Activated effector memory CD4-positive, alpha-beta T cell treated with Interleukin-2 at 50 U/mL for 16 hours (primary cell): ENCODE measurements around the gene CHST15.
"Not testable (repeated sequence)": the region's sequence is repeated elsewhere in the genome, so short reads cannot be mapped to it uniquely, and the experiment has no call there.

Experiments used
- DNase-seq: peaks from one replicate; pipeline ENCODE4 v3.0.0-alpha.2; 2020

The CHST15 gene

GRCh38 chr10:124041675-124042445 is 51.5 kb downstream of the CHST15 start:
- DNase-seq = no peak

- no peak for DNase-seq
Measured at GRCh38 chr10:124040451-124041188, 52.8 kb downstream of the CHST15 start.

DNA sequence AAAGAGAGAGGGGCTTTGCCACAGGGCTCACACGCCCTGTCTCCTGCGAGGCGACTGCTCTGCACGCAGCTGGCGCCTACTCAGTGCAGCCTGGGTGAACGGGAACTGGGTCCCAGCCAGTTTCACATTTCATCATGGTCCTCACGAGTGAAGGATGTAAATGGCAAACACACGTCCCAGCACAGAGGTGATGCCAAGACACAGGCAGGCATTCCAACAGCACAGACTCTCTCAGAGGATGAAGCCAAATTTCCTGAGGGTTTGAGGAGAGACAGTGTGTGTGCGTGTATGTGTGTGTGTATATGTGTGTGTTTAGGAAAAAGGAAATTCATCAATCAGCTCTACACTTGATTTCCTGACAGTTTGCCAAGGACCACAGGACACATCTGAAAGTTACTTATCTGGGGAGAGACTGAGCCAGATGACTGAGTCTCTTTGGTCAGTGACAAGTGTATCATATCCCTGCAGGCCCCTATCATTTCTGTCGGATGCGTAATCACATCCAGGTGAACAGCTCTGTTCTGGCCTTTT is 53.9 kb downstream of the CHST15 start:
- no peak for DNase-seq

- no peak for DNase-seq
Measured at GRCh38 chr10:124037784-124038183, 55.6 kb downstream of the CHST15 start.

DNA sequence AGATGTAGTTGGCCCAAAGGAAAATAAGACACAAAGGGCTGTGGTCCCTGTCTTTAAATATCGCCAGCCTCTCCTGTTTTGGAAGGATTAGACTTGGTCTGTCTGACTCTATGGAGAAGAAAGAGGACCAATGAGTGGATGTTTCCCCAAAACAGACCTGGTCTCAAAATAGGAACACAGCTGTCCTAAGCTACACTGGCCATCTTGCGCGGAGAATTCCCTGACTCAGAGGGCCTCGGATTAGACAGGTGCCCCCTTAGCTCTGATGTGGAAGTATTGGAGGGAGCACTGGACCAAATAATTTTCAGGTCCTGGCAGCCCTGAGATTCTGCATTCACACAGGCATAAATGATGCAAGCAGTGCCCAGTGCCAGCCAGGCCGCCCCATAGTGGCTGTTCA is 56.1 kb downstream of the CHST15 start:
- no peak for DNase-seq

DNA sequence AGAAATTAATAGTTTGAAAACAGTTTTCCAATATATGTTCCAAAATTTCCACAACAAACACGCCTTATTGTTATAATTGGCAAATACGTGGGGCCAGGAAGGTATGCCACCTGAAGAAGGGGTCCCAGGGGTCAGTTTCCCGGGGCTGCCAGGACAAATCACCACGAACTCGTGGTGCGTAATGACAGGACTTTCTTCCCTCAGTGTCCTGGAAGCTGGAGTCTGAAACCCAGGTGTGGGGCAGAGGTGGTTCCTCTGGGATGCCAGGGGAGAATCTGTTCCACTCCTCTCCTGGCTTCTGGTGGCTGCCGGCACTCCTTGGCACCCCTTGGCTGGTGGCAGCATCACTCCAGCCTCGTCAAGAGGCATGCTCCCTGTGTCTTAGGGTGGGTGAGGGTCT is 56.7 kb downstream of the CHST15 start:
- DNase-seq = no peak

DNA sequence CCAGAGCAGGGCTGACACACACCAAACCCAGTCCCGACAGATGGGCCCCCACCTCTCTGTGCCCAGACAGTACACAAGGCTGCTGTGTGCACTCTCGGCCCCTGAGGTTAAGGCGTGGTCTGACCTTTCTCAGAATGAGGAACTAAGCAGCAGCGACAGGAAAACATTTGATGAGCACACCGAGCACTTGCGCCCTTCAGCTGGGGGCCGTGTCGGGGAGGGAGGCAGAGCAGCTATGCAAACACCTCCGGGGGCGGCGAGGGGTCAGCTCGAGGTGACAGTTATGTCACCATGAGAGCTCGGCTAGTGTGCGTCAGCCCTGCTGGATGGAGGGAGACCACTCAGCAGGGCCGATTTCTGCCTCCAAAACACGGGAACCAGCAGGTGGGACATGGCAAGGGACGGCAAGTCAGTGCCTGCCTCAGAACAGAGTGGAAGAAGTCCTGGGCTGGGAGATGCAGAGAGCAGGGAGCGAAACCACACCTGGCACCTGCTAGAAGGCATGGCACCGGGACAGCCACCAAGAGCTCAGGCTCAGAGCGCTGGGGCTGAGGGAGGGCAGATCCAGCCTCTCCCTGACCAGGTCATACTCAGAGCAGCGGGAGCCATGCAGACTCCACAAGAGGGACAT is 57.4 kb downstream of the CHST15 start:
- DNase-seq = no peak

DNA sequence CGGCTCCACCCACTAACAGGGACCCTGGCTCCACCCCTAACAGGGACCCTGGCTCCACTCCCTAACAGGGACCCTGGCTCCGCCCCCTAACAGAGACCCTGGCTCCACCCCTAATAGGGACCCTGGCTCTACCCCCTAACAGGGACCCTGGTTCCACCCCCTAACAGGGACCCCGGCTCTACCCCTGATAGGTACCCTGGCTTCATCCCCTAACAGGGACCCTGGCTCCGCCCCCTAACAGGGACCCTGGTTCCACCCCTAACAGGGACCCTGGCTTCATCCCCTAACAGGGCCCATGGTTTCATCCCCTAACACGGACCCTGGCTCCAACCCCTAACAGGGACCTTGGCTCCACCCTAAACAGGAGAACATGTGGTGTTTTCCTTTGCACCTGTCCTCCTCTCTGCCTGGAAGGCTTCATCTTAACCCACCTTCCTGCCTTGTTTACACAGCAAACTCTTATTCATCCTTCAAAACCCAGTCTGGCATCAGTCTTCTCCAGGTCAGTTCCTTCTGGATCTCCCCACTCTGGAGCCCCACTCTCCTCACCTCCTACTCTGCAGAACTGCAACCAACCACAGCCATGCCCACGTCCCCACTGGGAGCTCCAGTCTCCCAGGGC is 58.0 kb downstream of the CHST15 start:
- no peak for DNase-seq

DNA sequence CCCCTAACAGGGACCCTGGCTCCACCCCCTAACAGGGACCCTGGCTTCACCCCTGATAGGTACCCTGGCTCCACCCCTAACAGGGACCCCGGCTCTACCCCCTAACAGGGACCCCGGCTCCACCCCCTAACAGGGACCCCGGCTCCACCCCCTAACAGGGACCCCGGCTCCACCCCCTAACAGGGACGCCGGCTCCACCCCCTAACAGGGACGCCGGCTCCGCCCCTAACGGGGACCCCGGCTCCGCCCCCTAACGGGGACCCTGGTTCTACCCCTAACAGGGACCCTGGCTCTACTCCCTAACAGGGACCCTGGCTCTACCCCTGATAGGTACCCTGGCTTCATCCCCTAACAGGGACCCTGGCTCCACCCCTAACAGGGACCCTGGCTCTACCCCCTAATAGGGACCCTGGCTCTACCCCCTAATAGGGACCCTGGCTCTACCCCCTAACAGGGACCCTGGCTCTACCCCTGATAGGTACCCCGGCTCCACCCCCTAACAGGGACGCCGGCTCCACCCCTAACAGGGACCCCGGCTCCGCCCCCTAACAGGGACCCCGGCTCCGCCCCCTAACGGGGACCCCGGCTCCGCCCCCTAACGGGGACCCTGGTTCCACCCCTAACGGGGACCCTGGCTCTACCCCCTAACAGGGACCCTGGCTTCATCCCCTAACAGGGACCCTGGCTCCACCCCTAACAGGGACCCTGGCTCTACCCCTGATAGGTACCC is 58.7 kb downstream of the CHST15 start:
- not testable (repeated sequence) for DNase-seq

- no peak for DNase-seq
Measured at GRCh38 chr10:124033887-124034218, 59.5 kb downstream of the CHST15 start.

DNA sequence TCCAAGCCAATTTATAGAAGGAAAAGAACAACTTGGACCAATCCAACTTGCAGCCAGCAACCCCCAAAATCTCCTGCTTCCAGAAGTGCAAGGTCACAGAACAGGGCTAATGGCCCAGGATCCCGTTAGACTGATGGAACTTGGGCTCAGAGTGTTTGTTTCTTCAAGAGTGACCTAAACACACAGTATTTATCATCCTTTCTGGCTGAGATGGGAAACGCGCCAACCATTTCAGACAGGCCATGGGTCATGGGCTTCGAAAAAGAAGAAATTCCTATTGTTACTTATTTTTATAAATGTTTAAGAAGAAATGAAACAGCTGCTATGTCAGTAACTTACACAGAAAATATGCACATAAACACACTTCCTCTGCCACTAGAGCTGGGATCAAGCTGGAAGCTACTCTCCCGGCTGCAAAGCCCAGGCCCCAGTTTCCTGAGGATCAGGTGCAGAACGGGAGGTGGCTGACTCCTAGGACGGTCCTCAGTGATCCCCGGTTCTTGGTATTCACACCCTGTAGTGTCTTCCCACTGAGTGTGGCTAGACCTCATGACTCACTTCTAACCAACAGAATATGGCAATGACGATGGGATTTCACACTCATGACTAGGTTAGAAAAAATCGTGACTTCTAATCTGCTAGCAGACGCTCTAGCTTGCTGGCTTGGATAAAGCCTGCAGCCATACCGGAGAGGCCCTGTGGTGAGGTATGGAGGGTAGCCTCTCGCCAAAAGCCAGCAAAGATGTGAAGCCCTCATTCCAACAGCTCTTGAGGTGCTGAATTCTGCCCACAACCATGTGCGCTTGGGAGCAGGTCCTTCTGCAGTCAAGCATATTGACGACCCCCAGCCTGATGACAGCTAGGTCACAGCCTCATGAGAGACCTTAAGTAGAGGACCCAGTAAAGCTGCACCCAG is 60.2 kb downstream of the CHST15 start:
- no peak for DNase-seq

GRCh38 chr10:124032087-124032935 is 61.1 kb downstream of the CHST15 start:
- no peak for DNase-seq

DNA sequence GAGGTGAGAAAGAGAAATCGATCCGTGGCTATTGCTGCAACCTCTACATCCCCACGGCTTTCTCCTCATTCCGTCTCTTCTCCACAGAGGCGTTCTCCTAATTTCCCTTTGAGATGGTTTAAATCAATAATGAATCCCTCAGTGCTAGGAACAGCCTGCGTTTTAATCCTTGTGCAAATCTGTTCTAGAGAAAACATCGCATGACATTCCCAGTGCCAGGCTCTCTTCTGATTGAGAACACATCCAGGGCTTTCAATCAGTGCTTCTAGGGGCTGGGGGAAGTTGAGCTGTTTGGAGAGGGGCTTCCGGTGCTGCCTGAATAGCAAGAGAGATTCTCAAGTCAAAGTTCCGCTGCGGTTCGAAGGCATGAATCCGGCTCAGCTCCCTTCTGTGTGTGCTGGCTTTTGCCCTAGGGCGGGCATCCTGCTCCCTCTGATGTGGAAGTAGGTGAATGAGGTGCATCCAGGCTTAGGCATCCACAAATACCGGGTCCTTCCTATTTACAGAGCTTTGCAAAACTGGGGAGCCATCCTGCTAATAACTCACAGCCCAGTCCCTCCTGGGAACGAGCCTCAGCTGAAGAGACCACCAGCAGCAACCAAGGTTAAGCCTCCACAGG is 62.8 kb downstream of the CHST15 start:
- no peak for DNase-seq

DNA sequence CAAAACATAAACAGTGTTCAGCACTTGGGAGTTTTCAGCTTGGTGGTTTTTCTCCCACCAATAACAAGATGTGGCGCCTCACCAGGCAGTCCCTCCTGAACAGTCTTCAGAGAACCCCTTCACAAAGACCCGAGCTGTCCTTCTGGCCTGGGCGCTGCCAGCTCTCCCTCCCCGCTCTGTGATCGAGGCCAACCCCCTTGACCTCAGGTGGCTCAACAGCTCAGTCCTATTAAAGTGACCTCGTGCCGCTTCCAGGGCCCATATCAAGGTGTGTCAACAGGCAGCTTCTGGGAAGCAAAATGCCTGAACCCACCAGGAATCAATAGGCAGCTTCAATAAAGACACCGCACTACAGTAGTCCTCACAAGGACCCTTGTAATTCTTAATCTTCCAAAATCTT is 63.3 kb downstream of the CHST15 start:
- no peak for DNase-seq

GRCh38 chr10:124029559-124029958 is 63.8 kb downstream of the CHST15 start:
- DNase-seq = no peak

DNA sequence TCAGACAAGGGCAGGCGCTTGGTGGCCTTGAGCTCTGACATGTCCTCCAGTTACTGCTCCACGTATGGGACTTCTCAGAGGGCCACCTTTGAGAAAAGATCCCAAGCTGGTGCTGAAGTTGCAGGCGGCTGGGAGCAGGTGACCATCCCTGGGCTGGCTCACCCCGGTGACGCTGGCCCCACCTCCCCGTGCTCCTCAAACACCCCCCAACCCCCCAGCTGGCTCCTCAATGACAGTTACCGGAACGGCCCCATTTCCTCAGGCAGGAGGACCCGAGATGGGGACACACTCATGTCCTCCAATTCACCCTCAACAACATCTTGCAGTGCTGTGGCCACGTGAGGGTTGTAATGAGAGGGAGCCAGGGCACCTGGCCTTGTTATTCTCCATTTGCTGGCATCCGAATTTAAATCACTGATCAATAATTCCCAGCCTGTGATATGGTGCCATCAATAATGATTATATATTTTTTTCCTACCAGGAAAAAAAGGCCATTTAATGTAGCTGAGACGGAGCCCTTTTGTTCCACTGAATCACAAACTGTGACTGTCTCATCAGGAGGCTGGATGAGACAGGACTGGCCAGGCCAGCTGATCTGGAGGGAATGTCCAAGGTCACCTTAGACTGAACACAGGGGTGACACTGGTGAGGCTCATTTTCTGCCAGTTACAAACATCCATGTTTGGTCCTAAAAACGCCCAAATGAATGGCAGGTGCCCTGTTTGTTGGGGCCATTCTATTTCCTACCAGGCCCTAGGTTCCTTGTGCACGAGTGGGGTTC is 64.5 kb downstream of the CHST15 start:
- DNase-seq = no peak

DNA sequence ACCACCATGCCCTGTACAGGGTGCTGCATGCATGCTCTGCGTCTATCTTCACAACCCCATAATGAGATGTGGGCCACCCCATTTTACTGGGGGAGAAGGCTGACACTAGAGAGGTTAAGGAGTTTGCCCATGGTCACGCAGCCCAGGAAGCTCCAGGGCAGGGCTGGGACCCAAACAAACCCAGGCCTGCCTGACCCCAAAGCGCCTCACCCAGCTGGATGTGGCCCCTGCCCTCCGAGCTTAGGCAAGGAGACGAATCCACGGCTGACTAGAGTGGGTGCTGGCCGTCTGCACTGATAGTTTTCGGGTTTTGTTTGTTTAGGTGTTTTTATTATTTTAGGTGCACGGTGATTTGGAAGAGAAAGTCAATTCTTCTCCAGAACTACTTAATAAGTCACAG is 65.7 kb downstream of the CHST15 start:
- DNase-seq = no peak

DNA sequence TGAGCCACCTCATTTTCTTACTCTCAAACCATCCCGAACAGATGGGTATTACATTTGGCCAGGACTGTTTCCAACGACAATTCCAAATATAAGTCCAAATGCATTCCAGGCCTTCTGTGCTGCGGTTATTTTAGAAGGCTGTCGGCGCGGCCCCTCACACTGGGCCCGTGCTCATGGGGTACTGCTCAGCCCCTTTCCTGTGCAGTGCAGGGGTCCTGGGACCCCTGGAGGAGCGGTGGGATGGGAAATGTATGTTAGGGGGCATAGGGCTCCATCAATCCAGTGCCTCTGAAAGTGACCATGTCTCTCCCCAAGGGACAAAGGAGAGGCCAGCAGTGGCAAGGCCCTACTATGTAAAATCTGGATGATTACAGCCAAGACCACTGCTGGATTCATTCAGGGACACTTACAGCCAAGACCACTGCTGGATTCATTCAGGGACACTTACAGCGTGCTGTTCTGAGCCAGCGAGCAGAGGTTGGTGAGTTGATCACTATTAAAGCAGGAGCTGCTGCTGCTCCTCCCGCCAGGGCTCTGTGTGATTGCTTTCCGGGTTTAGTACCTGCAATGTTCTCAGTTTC is 66.3 kb downstream of the CHST15 start:
- DNase-seq = no peak

- no peak for DNase-seq
Measured at GRCh38 chr10:124026589-124026939, 66.8 kb downstream of the CHST15 start.
